Activated naive CD8-positive, alpha-beta T cell treated with anti-CD3 and anti-CD28 coated beads, Interleukin-2, amount 10 ng/mL, durations not matched to agents 7 days and 5 days (primary cell): ENCODE results near the gene PICK1. TPM values are rescaled to one million over a fixed set of nuclear protein-coding genes. Genes with fewer than 3 reads are reported as not detected.

ENCODE experiments used
- ATAC-seq: fragments of 150-1000 bp; cut with Tn5 transposase; one replicate; pipeline ENCODE4 v1.10.0; 2021; ENCODE audit warnings: low read depth, moderate library complexity
- POLR2A ChIA-PET: fragments of 350-600 bp; sonication (Branson Sonifier 250); formaldehyde crosslinking; loops from one replicate; lab custom pipeline; 2021; ENCODE audit warnings: antibody characterized with exemption; lab: Charles Lee
- DNase-seq: peaks from one replicate; pipeline ENCODE4 v3.0.0; 2021
- H3K27ac Mint-ChIP-seq: one replicate; pipeline ENCODE4 v1.8.0; 2022; ENCODE audit warnings: mild to moderate bottlenecking, mixed read lengths
- H3K27me3 Mint-ChIP-seq: one replicate; pipeline ENCODE4 v1.8.0; 2022; ENCODE audit warnings: mild to moderate bottlenecking, moderate library complexity, mixed read lengths
- H3K36me3 Mint-ChIP-seq: one replicate; pipeline ENCODE4 v1.8.0; 2021; ENCODE audit warnings: mild to moderate bottlenecking, mixed read lengths
- H3K4me1 Mint-ChIP-seq: one replicate; pipeline ENCODE4 v1.8.0; 2021; ENCODE audit warnings: mixed read lengths
- H3K4me3 Mint-ChIP-seq: one replicate; pipeline ENCODE4 v1.8.0; 2022; ENCODE audit warnings: mild to moderate bottlenecking, moderate library complexity, mixed read lengths
- H3K9me3 Mint-ChIP-seq: one replicate; pipeline ENCODE4 v1.8.0; 2021; ENCODE audit warnings: mixed read lengths
- total RNA-seq, 2 experiments: library from RNA; stranded (reverse); gene quantifications; one replicate each; pipeline ENCODE4 v1.2.3, GENCODE V29; 2021

Gene PICK1
- total RNA-seq, 2 experiments from 2014 or later, result 21.4 to 21.8 TPM

DNA sequence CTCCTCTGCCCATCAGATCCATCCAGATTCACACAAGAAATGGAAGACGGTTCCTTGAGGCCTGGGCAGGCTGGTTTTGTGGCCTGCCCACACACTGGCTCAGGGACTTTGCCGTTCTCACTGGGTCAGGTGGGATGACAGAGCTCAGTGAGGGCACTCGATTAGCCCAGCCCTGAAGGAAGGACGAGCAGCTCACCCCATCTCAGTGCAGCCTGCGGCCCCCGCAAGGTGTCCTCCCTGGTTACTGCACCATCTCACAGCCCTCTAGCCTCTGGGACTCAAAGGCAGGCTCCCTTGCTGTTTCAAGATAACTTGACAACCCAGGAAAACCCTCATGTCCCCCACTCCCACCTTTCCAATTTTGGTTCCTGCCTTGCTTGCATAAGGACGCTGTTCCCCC, 22.6 kb downstream of the PICK1 start:
- no peak for ATAC-seq
- H3K27me3 Mint-ChIP-seq, result peaks cover 22% of the 10 kb centered on the region
- no peak for DNase-seq
- POLR2A ChIA-PET, result no interaction called here
- H3K36me3 Mint-ChIP-seq, result no peaks in the 10 kb centered on the region
- H3K9me3 Mint-ChIP-seq, result no peaks in the 10 kb centered on the region
- H3K27ac Mint-ChIP-seq, result no peak overlapping the region
- no peak overlapping the region for H3K4me3 Mint-ChIP-seq
- H3K4me1 Mint-ChIP-seq, result no peaks in the 10 kb centered on the region

GRCh38 chr22:38080474-38080849, 23.3 kb downstream of the PICK1 start:
- no peak for ATAC-seq
- H3K27ac Mint-ChIP-seq, result no peak overlapping the region
- DNase-seq, result no peak
- H3K4me3 Mint-ChIP-seq, result no peak overlapping the region
- POLR2A ChIA-PET, result no interaction called here
- H3K27me3 Mint-ChIP-seq, result peaks cover 22% of the 10 kb centered on the region
- no peaks in the 10 kb centered on the region for H3K9me3 Mint-ChIP-seq
- H3K4me1 Mint-ChIP-seq, result no peaks in the 10 kb centered on the region
- H3K36me3 Mint-ChIP-seq, result no peaks in the 10 kb centered on the region

DNA sequence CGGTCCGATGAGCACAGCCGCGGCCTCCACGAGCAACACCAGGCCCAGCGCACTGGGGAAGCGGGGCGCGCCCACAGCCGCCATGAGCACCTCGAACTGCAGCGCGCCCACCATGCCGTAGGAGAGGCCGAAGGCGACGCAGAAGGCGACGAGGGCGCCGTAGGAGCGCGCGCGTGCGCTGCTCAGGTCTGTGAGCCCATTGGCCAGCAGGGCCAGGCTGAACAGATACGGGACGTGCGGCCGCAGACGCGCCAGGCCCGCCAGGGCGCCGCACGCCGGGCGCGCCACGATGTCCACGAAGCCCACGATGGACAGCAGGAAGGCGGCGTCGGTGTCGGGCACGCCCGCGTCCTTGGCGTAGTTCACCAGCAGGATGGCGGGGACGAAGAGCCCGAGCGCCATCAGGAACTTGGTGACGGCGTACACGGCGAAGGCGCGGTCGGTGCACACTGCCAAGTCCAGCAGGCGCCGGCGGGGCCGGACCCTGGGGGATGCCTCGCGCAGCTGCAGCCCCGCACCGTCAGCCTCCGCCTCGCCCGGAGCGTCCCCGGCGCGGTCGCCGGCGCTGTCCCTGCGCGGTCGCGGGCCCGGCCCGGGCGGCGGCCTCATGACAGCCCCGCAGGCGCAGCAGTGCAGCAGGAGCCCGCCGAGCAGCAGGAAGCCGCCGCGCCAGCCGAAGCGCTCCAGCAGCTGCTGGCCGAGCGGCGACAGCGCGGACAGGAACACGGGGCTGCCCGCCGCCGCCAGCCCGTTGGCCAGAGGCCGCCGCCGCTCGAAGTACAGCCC, 23.8 kb downstream of the PICK1 start:
- no peaks in the 10 kb centered on the region for H3K9me3 Mint-ChIP-seq
- H3K4me1 Mint-ChIP-seq, result no peaks in the 10 kb centered on the region
- POLR2A ChIA-PET, result no interaction called here
- peaks cover 22% of the 10 kb centered on the region for H3K27me3 Mint-ChIP-seq
- H3K27ac Mint-ChIP-seq, result no peak overlapping the region
- ATAC-seq (peak; percentile 57), DNase-seq (peak; percentile 55)
- no peaks in the 10 kb centered on the region for H3K36me3 Mint-ChIP-seq
- peak overlapping the region; percentile 13 for H3K4me3 Mint-ChIP-seq

GRCh38 chr22:38081636-38081940, 24.4 kb downstream of the PICK1 start:
- POLR2A ChIA-PET, result no interaction called here
- H3K27ac Mint-ChIP-seq, result no peak overlapping the region
- no peaks in the 10 kb centered on the region for H3K36me3 Mint-ChIP-seq
- ATAC-seq (no peak), DNase-seq (no peak)
- no peaks in the 10 kb centered on the region for H3K4me1 Mint-ChIP-seq
- no peak overlapping the region for H3K4me3 Mint-ChIP-seq
- peaks cover 22% of the 10 kb centered on the region for H3K27me3 Mint-ChIP-seq
- no peaks in the 10 kb centered on the region for H3K9me3 Mint-ChIP-seq

DNA sequence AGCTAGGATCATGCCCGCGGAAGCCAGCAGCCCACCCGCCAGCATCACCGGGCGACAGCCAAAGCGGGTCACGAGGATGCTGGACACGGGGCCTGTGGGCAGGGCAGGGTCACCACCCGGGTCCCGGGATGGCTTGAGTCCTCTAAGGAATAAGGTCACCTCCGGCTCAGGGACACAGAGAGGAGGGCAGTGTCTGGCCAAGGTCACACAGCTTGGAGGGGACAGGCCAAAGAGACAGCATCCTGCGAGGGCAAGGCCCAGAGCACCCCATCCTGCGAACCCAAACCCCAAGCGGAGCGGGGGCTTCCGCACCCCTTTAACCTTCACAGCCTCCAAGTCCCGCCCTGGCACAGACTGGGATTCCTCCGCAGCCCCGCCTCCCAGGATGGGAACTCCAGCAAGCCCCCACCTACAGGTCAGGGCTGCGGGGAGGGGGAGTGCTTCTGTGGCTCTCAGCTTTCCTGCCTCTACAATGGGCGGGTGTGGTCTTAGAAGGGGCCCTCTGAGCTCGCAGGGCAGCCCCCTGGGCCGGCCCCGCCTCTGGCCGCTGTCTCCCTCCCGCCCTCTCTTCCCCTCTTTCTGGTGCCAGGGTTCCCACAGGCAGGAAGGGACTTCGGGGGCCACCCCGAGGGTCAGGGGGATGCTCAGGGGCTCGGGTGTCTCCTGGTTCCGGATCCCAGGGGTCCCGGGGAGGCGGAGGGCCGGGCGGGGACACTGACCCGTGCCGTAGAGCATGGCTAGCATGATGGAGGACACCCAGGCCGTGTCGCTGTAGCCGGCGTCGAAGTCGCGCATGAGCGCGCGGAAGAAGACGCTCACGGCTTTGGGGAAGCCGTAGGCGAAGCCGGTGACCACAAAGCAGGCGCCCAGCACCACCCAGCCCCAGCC, 25.0 kb downstream of the PICK1 start:
- Mint-ChIP-seq H3K27me3 (peaks cover 22% of the 10 kb centered on the region), H3K4me1 (no peaks in the 10 kb centered on the region), H3K9me3 (no peaks in the 10 kb centered on the region), H3K27ac (no peak overlapping the region), H3K4me3 (no peak overlapping the region), H3K36me3 (no peaks in the 10 kb centered on the region)
- POLR2A ChIA-PET, result interaction anchor here (0.6 kb wide), 1 partner anchor 118 kb away, joined by 5 read pairs; no protein-coding TSS in a partner anchor
- ATAC-seq, result no peak
- peak; percentile 43 for DNase-seq

DNA sequence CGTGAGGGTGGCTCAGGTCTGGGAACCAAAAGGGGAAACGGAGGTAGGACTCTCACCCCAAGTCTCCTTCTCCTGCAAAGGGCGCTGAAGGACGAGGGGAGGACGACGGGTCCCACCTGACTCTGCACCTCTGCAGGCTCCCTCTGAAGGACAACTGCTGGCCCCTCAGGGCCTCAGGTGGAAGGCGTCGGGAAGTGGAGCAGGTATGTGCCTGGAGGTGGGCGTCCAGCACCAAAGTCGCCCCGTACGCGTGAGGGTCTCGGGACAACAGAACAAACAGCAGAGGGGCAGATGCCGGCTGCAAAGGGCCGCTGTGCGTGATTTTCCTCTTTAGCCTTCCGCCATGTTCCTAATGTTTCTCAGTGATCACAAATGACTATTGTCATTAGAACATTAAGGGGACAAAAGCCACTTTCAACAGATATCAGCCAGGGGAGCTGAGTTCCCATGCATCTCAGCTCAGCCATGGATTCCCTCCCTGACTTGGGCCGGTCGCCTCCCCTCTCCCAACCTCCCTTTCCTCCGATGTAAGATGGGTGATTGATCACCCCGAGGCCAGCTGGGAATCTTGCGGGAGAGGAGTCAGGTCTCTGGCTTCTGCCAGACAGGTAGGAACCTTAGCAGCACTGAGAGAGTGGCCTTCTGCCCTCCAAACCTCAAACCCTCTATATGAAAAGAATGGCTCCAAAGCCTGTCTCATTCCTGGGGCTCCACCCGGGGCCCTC, 25.9 kb downstream of the PICK1 start:
- Mint-ChIP-seq H3K4me3 (no peak overlapping the region), H3K27me3 (peaks cover 28% of the 10 kb centered on the region), H3K9me3 (no peaks in the 10 kb centered on the region), H3K4me1 (no peaks in the 10 kb centered on the region), H3K36me3 (no peaks in the 10 kb centered on the region), H3K27ac (no peak overlapping the region)
- DNase-seq, result no peak
- ATAC-seq, result no peak
- POLR2A ChIA-PET, result no interaction called here

- POLR2A ChIA-PET, result no interaction called here
- no peaks in the 10 kb centered on the region for H3K9me3 Mint-ChIP-seq
- DNase-seq (no peak), ATAC-seq (no peak)
- no peak within 1 kb of the TSS for H3K27ac Mint-ChIP-seq
- H3K27me3 Mint-ChIP-seq, result peaks cover 28% of the 10 kb centered on the region
- H3K4me3 Mint-ChIP-seq, result no peak within 1 kb of the TSS
- H3K4me1 Mint-ChIP-seq, result no peaks in the 10 kb centered on the region
- H3K36me3 Mint-ChIP-seq, result no peaks in the 10 kb centered on the region
Measured at GRCh38 chr22:38083931-38084631, 26.9 kb downstream of the PICK1 start, which contains the start of gene SLC16A8. SLC16A8 (minus strand) TSS chr22:38084184; CDS start chr22:38082873, 1,311 bp downstream.

- H3K4me1 Mint-ChIP-seq, result no peaks in the 10 kb centered on the region
- H3K27me3 Mint-ChIP-seq, result peaks cover 25% of the 10 kb centered on the region
- H3K27ac Mint-ChIP-seq, result no peak overlapping the region
- no peaks in the 10 kb centered on the region for H3K9me3 Mint-ChIP-seq
- POLR2A ChIA-PET, result no interaction called here
- H3K4me3 Mint-ChIP-seq, result no peak overlapping the region
- DNase-seq (no peak), ATAC-seq (no peak)
- no peaks in the 10 kb centered on the region for H3K36me3 Mint-ChIP-seq
Measured at GRCh38 chr22:38085056-38085455, 27.9 kb downstream of the PICK1 start.

DNA sequence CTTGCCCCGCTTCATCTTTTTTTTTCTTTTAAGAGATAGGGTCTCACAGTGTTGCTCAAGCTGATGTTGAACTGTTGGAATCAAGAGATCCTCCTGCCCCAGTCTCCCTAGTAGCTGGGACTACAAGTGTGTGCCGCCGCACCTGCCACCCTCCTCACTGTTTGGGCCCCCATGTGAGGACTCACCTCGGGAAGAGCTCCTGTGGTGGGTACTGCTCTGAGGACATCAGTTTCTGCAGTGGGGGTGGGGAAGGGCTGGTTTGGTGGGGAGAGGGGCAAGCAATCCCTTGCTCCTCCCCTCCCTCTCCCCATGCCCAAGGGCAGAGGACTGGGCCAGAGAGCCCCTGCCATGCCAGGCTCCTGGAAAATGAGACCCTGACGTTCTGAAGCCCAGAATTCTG, 28.3 kb downstream of the PICK1 start:
- H3K27ac Mint-ChIP-seq, result no peak overlapping the region
- no peaks in the 10 kb centered on the region for H3K9me3 Mint-ChIP-seq
- H3K36me3 Mint-ChIP-seq, result no peaks in the 10 kb centered on the region
- peaks cover 26% of the 10 kb centered on the region for H3K27me3 Mint-ChIP-seq
- no peak overlapping the region for H3K4me3 Mint-ChIP-seq
- POLR2A ChIA-PET, result no interaction called here
- no peaks in the 10 kb centered on the region for H3K4me1 Mint-ChIP-seq
- ATAC-seq, result no peak
- DNase-seq, result no peak

DNA sequence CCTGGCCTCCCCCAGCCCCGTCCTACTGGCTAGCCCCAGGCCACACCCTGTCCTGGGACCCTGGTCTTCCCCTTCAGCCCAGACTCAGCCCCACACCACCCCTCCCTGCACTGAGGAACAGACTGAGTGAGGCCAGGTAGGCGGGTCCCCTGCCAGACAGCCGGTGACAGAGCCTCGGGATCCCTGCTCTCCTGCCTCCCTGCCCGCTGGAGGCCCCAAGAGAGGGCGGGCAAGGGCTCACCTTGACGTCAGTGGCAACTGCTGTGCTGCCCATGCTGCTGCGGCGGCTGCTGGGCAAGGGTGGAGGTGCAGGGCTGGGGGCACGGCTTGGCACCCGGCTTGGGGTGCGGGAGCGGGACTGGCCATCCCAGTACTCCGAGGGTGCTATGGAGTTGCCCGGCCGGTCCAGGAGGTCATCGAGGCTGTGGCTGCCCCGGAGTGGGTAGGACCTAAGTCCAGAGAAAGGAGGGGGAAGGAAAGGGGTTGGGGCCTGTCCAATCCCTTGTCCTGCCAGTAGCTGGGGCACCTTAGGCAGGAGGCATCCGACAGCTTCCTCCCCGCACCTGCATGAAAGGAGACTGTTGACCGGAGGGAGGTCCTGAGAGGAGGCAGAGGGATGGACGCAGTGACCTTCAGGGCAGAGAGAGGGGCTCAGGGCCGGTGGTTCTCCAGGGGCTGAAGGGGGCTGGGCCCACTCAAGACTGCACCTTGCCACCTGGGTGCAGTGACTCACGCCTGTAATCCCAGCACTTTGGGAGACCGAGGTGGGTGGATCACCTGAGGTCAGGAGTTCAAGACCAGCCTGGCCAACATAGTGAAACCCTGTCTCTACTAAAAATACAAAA, 29.0 kb downstream of the PICK1 start:
- H3K4me1 Mint-ChIP-seq, result no peaks in the 10 kb centered on the region
- H3K36me3 Mint-ChIP-seq, result no peaks in the 10 kb centered on the region
- POLR2A ChIA-PET, result no interaction called here
- H3K9me3 Mint-ChIP-seq, result no peaks in the 10 kb centered on the region
- no peak overlapping the region for H3K27ac Mint-ChIP-seq
- H3K27me3 Mint-ChIP-seq, result peaks cover 26% of the 10 kb centered on the region
- no peak overlapping the region for H3K4me3 Mint-ChIP-seq
- ATAC-seq (no peak), DNase-seq (no peak)

- ATAC-seq, result no peak
- Mint-ChIP-seq H3K9me3 (no peaks in the 10 kb centered on the region), H3K4me1 (no peaks in the 10 kb centered on the region), H3K27ac (no peak overlapping the region), H3K27me3 (peaks cover 22% of the 10 kb centered on the region), H3K36me3 (no peaks in the 10 kb centered on the region), H3K4me3 (no peak overlapping the region)
- DNase-seq, result no peak
- POLR2A ChIA-PET, result no interaction called here
Measured at GRCh38 chr22:38086942-38087341, 29.7 kb downstream of the PICK1 start.

DNA sequence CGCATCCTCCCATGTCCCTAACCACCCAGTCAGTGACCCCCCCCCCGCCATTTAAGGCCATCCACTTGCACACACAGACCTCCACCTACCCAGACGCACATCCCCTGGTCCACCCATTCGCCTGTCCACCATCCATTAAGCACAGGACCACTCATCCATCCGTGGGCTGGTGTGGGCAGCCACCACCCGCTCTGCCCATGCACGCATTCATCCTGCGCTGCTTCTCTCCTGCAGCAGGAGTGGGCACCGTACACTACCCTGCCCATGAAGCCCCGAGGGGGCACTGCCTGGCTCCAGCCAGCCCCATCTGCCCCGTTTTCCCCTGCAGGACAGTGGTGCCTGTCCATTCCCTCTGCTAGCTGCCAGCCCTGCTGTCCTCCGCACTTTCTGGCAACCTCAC, 30.7 kb downstream of the PICK1 start:
- Mint-ChIP-seq H3K36me3 (no peaks in the 10 kb centered on the region), H3K27me3 (peaks cover 18% of the 10 kb centered on the region), H3K4me1 (no peaks in the 10 kb centered on the region), H3K4me3 (no peak overlapping the region), H3K9me3 (no peaks in the 10 kb centered on the region), H3K27ac (no peak overlapping the region)
- ATAC-seq (no peak), DNase-seq (no peak)
- POLR2A ChIA-PET, result no interaction called here
